LNCAP (cell line): ENCODE data around the gene CBY1.
A peak's percentile ranks its signal among the peaks of the same experiment; 100 is the strongest.

ENCODE experiments used
- TF ChIP-seq, protein P1 (sequence below): fragments of 450-650 bp; IDR thresholded peaks from 2 replicates; pipeline ENCODE4 v1.5.1; 2017; ENCODE audit warnings: mild to moderate bottlenecking

Gene CBY1

DNA sequence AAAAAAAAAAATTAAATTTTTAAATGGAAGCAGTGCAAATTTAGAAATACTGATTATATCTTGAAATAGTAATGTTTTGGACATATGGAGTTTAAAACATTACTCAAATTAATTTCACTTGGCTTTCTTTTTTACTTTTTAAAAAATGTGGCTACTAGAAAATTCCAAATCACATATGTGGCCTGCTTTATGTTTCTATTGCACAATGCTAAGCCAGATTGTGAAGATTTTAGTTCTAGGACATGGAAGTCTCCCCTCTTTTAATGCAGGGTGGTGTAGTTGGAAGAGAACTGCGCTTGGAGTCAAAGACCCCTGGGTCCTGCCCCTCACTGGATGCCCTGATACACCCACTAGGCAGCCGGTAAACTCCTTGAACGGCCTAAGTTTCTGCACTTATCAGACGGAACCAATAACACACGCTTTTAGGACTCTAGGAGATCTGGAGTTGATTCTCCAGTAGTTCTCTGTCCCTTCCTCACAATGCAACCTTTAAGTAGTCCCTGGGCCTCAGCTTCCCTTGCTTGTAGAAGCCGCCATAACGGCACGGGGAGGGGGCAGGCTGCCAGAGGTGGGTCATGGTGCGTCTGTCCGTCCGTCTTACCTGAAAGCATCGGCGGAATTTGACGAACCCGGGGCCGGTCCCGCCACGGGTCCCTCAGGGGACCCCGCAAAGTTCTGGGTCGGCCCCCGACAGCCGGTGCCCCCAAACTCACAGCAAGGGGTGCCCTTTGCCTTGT, 751 bp upstream of the CBY1 start:
- TF ChIP-seq, protein P1, sequence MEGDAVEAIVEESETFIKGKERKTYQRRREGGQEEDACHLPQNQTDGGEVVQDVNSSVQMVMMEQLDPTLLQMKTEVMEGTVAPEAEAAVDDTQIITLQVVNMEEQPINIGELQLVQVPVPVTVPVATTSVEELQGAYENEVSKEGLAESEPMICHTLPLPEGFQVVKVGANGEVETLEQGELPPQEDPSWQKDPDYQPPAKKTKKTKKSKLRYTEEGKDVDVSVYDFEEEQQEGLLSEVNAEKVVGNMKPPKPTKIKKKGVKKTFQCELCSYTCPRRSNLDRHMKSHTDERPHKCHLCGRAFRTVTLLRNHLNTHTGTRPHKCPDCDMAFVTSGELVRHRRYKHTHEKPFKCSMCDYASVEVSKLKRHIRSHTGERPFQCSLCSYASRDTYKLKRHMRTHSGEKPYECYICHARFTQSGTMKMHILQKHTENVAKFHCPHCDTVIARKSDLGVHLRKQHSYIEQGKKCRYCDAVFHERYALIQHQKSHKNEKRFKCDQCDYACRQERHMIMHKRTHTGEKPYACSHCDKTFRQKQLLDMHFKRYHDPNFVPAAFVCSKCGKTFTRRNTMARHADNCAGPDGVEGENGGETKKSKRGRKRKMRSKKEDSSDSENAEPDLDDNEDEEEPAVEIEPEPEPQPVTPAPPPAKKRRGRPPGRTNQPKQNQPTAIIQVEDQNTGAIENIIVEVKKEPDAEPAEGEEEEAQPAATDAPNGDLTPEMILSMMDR = no peak

DNA sequence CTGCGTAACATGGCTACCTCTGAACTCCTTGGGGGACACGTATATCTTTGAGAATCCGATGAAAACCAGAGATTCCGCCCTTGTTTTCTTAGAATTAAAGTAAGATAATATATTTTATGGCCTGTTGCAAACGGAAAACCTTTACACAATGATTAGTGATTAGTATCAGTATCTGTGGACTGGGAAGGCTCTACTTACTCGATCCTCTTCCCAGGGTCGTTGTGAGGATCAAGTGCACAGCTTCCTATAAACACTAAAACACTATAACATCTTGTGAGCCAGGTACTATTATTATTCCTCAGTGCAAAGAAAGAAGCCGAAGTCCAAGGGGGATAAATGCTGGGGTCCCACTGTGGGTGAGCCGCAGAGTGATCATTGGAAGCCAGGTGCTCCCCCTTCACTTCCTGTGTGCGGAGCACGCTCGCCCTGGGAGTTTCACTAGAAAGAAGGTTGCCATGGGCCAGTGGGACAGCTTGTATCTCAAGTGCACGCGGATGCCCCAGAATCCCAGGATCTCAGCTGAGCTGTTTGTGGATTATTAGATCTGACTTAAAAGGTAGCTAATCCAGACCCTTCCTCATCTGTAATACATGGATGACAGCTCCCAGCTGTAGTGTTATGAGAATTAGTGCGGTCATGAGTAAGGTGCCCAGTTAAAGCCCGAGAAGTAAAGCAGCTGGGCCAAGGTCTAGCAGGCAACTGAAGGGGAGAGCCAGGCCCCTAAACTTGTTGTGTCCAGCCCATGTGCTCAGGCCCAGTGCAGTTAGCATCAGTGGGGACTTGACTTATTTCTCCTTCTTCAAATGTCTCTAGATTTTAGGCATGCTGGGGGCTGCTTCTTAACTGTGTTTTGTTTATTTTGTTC, 839 bp downstream of the CBY1 start:
- TF ChIP-seq, protein P1 = no peak

DNA sequence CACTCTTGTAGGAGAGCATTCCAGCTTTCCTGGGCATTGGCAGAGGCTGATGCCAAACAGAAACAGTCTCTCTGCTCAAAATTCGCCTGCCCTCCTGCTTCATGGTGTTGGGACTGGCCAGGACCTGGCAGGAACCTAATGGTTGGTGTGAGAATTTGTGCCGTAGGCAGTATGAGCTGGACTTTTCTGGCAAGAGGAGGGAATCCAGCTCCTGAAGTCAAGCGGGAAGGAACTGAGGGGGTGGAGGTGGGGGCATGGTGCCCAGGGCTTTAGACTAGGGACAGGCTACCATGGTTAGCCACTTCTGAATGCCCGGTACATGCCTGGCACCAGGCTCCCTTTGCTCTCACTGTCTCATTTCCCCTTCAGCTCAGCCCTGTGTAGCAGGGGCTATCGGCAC, 18.4 kb downstream of the CBY1 start:
- TF ChIP-seq, protein P1 = no peak

DNA sequence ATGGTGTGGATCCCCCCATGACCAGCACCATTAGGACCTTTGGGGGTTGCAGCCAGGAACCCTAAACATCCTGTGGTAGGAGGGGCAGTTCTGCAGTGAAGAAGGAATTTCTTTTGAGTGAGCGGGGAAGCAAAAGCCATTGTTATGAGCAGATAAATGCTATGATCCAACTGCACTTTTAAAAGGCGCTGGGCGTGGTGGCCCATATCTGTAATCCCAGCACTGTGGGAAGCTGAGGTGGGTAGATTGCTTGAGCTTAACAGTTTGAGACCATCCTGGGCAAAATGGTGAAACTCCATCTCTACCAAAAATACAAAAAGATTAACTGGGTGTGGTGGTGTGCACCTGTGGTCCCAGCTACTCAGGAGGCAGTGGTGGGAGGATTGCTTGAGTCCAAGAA, 19.4 kb downstream of the CBY1 start:
- TF ChIP-seq, protein P1 = no peak

DNA sequence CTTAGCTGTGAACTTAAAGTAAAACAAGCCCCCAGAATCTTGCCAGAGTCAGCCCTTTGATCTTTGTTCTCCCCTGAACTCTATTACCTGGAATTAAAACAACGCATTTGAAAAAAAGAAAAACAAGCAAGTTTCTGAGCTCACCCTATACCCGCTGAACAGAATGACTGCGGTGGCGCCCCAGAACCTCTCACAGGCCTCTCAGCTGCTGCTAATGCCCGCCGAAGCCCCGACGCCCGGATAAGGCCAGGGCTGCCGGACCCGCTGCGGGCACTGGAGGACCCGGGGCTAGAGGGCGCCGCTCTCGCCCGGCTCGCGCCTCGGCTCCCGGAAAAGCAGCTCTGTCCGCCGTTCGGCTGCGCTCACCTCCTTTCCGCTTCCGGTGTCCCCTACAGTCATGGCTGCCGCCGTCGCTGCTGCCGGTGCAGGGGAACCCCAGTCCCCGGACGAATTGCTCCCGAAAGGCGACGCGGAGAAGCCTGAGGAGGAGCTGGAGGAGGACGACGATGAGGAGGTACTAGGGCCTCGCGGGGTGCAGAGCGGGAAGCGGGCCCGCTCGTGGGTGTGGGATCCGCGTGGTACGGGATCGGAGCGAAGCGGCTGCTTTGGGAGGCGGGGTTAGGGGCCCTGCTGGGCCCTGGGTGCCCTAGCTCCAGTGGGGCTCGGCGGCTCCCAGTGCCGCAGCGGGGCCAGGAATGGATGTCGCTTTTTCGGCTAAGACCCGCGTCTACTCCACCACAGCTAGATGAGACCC, 25.3 kb downstream of the CBY1 start, which contains the start of gene TOMM22:
Gene TOMM22, plus strand, starts transcription at position 376 of the 754 bp plus-strand sequence. Its CDS starts 22 bp downstream, at position 398.
- TF ChIP-seq, protein P1 = peak; percentile 87

DNA sequence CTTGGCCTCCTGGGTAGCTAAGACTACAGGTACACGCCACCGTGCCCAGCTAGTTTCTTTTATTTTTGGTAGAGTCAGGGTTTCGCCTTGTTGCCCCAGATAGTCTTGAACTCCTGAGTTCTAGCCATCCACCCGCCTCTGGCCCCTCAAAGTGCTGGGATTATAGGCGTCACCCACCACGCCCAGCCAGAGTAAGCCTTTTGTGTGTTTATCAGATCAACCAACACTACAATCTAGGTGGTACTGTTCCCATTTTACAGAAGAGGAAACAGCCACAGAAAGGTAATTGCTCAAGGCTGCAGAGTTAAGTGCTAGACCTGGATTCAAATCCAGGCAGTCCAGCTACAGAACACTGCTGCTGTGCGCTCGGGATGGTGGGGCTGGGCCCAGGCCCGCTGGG, 28.5 kb downstream of the CBY1 start:
- TF ChIP-seq, protein P1 = no peak

DNA sequence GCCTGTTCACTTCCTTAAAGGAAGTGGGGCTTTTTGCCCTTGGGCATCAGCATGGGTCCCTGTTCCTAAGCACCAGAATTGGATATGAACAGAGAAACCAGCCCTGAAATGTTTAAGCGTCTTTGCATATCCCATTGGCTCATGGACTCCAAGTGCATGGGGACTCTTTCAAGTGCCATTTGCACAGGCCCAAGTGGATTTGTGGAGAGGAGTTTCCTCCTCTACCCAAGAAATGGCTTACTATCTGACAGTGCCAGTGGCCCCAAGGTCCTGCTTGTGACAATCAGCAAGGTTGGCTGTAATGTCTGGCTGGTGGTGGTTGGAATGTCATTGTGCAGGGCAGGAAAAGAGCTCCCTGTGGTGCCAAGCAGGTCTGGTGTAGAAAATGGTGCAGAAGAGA, 29.3 kb downstream of the CBY1 start:
- TF ChIP-seq, protein P1 = no peak
